ENCODE results near the gene KCNIP4. TPM values are rescaled to one million over a fixed set of nuclear protein-coding genes. Genes with fewer than 3 reads are reported as not detected.

Gene KCNIP4
- total and polyA plus RNA-seq, 2 of the 8 experiments (the other 6 are each of a cell fraction or from before 2014, with no cell fraction given): 0.06 TPM; not detected in 1

DNA sequence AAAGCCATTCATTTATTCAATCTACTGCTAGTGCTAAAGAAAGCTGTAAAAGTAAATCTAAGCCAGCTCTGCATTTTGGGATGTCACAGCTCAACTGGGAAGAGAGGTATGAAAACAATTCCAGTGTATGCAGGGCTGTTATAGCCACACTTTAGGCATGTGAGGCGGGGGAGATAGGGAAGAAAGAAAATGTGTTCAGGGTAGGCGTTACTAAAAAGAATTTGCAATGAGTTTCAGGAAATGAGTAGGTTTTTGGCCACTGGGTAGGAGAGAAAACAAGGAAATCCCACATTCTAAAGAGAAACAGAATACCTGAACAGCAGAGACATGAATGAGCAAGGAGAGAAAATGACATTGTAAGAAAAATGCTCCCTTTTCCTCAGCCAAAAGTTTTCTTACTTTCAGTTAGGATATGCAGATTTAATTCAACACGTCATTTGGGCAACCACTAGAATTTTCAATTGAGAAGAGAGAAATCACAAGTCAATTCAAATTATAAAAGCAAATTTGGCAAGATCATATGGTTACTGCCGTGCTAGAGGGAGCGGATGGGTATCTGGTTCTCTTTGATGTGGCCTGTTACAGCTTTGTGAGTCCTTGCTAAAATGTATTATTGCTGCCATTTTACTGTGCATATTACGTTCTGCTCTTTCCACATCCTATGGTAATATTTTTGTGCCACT, 226.3 kb downstream of the KCNIP4 start:
- no peak overlapping the region for H2BK20ac ChIP-seq (ENCODE audit: low read length)
- H4K5ac ChIP-seq (ENCODE audit: insufficient read length, low read depth, low read length): no peak overlapping the region
- H2BK5ac ChIP-seq (ENCODE audit: low read depth, low read length): no peak overlapping the region
- H3K14ac ChIP-seq (ENCODE audit: insufficient read length): no peak overlapping the region
- no peak overlapping the region for H2BK120ac ChIP-seq (replicated peaks; ENCODE audit: low read depth, low read length)
- no peak overlapping the region for H4K91ac ChIP-seq (replicated peaks; ENCODE audit: insufficient read length, low read length)
- H3K23ac ChIP-seq (ENCODE audit: insufficient read length): no peak overlapping the region
- H3K4me1 ChIP-seq (replicated peaks in 1 of 4; ENCODE audit: control insufficient read depth in 3 of 4, insufficient read depth in 4 of 4, low read length in 3 of 4): no peaks in the 10 kb centered on the region
- POLR2A ChIA-PET (ENCODE audit: partially characterized antibody): no interaction called here
- no peak overlapping the region for H2BK12ac ChIP-seq (ENCODE audit: low read depth, low read length)
- no peak overlapping the region for H4K8ac ChIP-seq (ENCODE audit: extremely low read depth, insufficient read depth, low read length)
- no peaks in the 10 kb centered on the region for H3K79me2 ChIP-seq (ENCODE audit: control insufficient read depth in 1 of 2, insufficient read depth in 2 of 2, low read length in 2 of 2)
- no peak overlapping the region for H2BK15ac ChIP-seq (ENCODE audit: low read length)
- no peaks in the 10 kb centered on the region for H3K27me3 ChIP-seq (replicated peaks in 1 of 4; ENCODE audit: control insufficient read depth in 3 of 4, extremely low read depth in 1 of 4, insufficient read depth in 3 of 4, low read length in 3 of 4)
- 0 out of 2 replicates have a peak overlapping the region, but pooled peaks have one; percentile 31 for H2AFZ ChIP-seq (ENCODE audit: low read length)
- no peaks in the 10 kb centered on the region for H3K36me3 ChIP-seq (ENCODE audit: control insufficient read depth in 2 of 4, insufficient read depth in 4 of 4, low read length in 3 of 4)
- CTCF ChIA-PET (ENCODE audit: partially characterized antibody): no interaction called here
- no peak overlapping the region for H3K9ac ChIP-seq (replicated peaks in 1 of 4; ENCODE audit: extremely low read depth in 1 of 4, low read depth in 3 of 4, low read length in 3 of 4)
- no peak overlapping the region for H3K4me2 ChIP-seq (ENCODE audit: insufficient read depth in 1 of 2, low read depth in 2 of 2, low read length in 2 of 2)
- no peak overlapping the region for H3K56ac ChIP-seq (replicated peaks; ENCODE audit: insufficient read length, low read depth, low read length)
- no peak overlapping the region for H3K4me3 ChIP-seq (ENCODE audit: extremely low read depth in 1 of 4, insufficient read depth in 2 of 4, low read depth in 3 of 4, low read length in 4 of 4)
- H3K9me3 ChIP-seq (ENCODE audit: insufficient read depth in 2 of 2, low read depth in 1 of 2, low read length in 1 of 2): no peaks in the 10 kb centered on the region
- H4K20me1 ChIP-seq (replicated peaks in 1 of 2; ENCODE audit: control insufficient read depth in 1 of 2, insufficient read depth in 2 of 2, low read length in 2 of 2): no peaks in the 10 kb centered on the region
- H3K23me2 ChIP-seq (ENCODE audit: low read depth, low read length): no peaks in the 10 kb centered on the region
- H3K27ac ChIP-seq (ENCODE audit: low read depth, low read length): no peak overlapping the region
- no peak overlapping the region for H2AK5ac ChIP-seq (ENCODE audit: low read depth, low read length)
- DNase-seq (ENCODE audit: low read depth in 1 of 2, low spot score in 2 of 2) (no peak), FAIRE-seq (no peak)
- H3K18ac ChIP-seq (ENCODE audit: extremely low read depth, low read length): no peak overlapping the region
- H3K79me1 ChIP-seq (ENCODE audit: low read depth, low read length): no peaks in the 10 kb centered on the region
- WGBS, 2 experiments (ENCODE audit: extremely low coverage in 1 of 2, insufficient coverage in 1 of 2, insufficient read length in 1 of 2, insufficient replicate concordance in 2 of 2, low coverage in 1 of 2, low lambda C conversion rate in 2 of 2, missing lambda C conversion rate in 1 of 2): 92% methylated on average over 6 of the region's 6 CpGs; no CpG with 5 or more reads in 1 of the 2 experiments
- no peak overlapping the region for H3K4ac ChIP-seq (replicated peaks; ENCODE audit: insufficient read length, low read depth, low read length)
- no peak for TF ChIP-seq PHF8 (conservative IDR thresholded peaks at IDR 0.05; ENCODE audit: low read depth, low read length)
- no peak for TF ChIP-seq TEAD4 (IDR thresholded peaks at IDR 0.05; ENCODE audit: low read depth, low read length)
- TF ChIP-seq CHD1 (IDR thresholded peaks at IDR 0.05; ENCODE audit: low read depth, low read length): no peak
- no peak for TF ChIP-seq EP300 (IDR thresholded peaks at IDR 0.05; ENCODE audit: borderline replicate concordance in 1 of 2, low read depth in 2 of 2, low read length in 2 of 2)
- no peak for TF ChIP-seq CREB1 (IDR thresholded peaks at IDR 0.05)

Measured in H1 (cell line).